ENCODE data around the gene RBMY1E.
"Not testable (repeated sequence)": the region's sequence is repeated elsewhere in the genome, so short reads cannot be mapped to it uniquely, and the experiment has no call there.

RBMY1E gene

DNA sequence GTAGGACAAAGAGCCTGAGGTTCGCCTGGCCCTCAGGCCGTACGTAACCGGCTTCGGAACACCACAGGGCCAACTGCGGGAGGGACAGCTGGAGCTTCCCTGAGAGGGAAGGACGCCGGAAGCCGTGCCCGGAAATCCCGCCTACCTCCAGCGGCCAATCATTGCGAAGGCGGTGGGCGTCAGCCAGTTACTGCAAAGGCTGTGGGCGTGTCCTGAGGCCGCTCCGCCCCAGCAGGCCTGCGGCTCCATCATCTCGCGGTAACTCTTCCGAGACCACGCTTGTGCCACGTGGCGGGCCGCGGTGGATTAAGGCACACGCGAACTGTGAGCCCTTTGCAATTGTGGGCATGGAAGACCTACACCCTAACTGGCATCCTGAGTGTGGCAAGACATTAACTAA, at the start of gene RBMY1E:
RBMY1E (minus strand) TSS at position 101 of the 400 bp plus-strand sequence. CDS start 1,978 bp downstream, outside the sequence.
- not testable (repeated sequence) for DNase-seq

DNA sequence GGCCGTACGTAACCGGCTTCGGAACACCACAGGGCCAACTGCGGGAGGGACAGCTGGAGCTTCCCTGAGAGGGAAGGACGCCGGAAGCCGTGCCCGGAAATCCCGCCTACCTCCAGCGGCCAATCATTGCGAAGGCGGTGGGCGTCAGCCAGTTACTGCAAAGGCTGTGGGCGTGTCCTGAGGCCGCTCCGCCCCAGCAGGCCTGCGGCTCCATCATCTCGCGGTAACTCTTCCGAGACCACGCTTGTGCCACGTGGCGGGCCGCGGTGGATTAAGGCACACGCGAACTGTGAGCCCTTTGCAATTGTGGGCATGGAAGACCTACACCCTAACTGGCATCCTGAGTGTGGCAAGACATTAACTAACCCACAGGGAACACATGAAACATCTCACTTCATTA, 23.4 kb downstream of the RBMY1E start, which contains the start of gene RBMY1D:
RBMY1D (minus strand) TSS at position 101 of the 400 bp plus-strand sequence. CDS start 2,013 bp downstream, outside the sequence.
- not testable (repeated sequence) for DNase-seq

GRCh38 chrY:21869407-21870076, 48.3 kb downstream of the RBMY1E start:
- not testable (repeated sequence) for DNase-seq
